HG02870 (cell line): ENCODE measurements around the gene KIF2C.
"Not testable (repeated sequence)": the region's sequence is repeated elsewhere in the genome, so short reads cannot be mapped to it uniquely, and the experiment has no call there.

ENCODE experiments used
- ATAC-seq: cut with Tn5 transposase; IDR thresholded peaks from one replicate; pipeline ENCODE4 v1.9.1; 2021; ENCODE audit warnings: mild to moderate bottlenecking, moderate library complexity; ENCODE audit not compliant: unreplicated experiment

The KIF2C gene

DNA sequence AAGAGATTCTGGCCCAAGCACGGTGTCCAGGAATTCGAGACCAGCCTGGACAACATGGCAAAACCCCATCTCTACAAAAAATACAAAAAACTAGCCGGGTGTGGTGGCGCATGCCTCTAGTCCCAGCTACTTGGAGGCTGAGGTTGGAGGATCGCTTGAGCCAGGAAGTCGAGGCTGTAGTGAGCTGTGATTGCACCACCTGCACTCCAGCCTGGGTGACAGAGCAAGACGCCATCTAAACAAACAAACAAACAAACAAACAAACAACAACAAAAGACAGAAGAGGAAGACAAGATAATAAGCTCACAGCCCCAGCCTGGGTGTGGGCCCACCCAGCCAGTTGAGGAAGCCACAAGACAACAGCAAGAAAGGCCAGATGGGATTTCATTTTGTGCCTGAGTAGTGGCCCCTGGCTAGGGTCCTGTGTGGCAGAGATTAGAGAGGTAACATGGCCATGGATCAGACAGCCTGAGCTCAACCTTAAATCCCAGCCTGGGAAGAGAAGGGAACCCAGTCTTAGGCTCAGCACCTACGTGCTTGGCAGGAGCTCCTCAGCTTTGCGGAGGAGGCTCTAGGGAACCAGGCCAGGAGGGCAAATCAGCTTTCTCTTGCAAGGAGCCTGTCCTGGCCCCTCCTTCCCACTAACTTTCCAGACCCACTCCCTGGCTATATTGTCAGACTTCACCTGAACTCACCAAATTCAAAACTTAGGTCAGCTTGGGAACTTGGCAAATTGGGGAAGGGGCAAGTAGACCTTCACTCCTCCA lies 53.3 kb downstream of the KIF2C start:
- ATAC-seq, result no peak

DNA sequence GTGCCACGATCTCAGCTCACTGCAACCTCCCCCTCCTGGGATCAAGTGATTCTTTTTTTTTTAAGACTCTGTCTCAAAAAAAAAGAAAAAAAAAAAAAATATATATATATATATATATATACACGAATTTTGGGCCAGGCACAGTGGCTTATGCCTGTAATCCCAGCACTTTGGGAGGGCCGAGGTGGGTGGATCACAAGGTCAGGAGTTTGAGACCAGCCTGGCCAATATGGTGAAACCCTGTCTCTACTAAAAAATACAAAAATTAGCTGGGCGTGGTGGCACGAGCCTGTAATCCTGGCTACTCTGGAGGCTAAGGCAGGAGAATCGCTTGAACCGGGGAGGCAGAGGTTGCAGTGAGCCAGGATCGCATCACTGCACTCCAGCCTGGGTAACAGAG lies 58.2 kb downstream of the KIF2C start:
- not testable (repeated sequence) for ATAC-seq

- no peak for ATAC-seq
Observed at GRCh38 chr1:44798481-44799365, 59.1 kb downstream of the KIF2C start.

GRCh38 chr1:44799770-44800584 lies 60.3 kb downstream of the KIF2C start, which contains the start of gene PLK3:
PLK3 (plus strand) TSS chr1:44800377; CDS start chr1:44800464, 87 bp downstream.
- peak; percentile 84 for ATAC-seq

DNA sequence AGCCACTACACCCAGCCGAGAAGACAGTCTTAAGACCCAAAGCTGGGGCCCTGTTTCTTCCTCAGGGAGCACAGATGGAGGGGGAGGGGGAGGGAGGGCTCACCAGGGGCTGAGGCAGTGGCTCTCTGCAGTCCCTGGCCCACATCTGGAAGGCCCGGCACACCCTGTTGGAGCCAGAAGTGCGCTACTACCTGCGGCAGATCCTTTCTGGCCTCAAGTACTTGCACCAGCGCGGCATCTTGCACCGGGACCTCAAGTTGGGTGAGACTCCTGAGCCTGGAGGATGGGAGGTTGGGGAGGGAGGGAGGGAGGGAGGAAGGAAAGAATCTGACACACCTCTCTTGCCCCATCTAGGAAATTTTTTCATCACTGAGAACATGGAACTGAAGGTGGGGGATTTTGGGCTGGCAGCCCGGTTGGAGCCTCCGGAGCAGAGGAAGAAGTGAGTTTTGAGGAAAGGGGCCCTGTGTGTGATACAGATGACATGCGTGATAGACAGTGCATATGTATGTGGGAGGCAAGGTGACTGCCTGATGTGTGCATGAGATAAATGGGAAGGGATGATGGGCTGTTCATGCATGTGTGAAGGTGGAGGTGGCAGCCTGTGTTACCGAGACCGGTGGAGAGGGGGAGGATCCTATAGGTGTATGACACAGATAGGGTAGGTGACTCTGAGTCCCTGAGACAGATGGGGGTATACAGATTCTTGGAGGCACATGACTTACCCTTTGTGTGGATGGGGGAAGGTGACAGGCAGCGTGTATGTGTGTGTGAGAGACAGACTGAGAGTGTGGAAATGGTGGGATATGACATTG lies 62.1 kb downstream of the KIF2C start:
- no peak for ATAC-seq

DNA sequence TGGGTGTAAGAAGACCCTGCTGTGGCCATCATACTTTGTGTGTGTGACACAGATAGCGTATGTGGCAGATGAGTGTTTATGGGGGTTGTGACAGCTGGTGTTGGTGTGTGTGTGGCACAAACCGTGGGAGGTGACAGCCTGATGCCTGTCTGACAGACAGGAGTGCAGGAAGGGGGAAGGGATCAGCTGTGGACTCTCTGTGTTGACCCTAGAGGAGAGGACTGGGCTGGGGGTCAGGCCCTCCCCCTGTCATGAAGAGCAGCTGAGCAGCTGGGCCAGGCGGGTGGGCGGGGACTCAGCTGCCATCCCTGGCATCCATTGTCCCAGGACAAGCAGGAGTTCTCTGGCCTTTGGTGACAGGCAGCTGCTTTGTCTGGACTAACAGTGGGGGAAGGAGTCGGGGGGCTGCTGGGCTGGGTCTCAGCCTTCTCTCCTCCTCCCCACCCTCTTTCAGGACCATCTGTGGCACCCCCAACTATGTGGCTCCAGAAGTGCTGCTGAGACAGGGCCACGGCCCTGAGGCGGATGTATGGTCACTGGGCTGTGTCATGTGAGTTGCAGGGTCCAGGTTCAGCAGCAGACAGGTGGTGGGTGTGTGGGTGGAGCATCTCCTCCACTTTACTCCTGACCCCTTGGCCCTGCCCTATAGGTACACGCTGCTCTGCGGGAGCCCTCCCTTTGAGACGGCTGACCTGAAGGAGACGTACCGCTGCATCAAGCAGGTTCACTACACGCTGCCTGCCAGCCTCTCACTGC lies 62.8 kb downstream of the KIF2C start:
- ATAC-seq, result no peak

- no peak for ATAC-seq
Observed at GRCh38 chr1:44803062-44803311, 63.4 kb downstream of the KIF2C start.

GRCh38 chr1:44803312-44804095 lies 63.9 kb downstream of the KIF2C start:
- no peak for ATAC-seq

DNA sequence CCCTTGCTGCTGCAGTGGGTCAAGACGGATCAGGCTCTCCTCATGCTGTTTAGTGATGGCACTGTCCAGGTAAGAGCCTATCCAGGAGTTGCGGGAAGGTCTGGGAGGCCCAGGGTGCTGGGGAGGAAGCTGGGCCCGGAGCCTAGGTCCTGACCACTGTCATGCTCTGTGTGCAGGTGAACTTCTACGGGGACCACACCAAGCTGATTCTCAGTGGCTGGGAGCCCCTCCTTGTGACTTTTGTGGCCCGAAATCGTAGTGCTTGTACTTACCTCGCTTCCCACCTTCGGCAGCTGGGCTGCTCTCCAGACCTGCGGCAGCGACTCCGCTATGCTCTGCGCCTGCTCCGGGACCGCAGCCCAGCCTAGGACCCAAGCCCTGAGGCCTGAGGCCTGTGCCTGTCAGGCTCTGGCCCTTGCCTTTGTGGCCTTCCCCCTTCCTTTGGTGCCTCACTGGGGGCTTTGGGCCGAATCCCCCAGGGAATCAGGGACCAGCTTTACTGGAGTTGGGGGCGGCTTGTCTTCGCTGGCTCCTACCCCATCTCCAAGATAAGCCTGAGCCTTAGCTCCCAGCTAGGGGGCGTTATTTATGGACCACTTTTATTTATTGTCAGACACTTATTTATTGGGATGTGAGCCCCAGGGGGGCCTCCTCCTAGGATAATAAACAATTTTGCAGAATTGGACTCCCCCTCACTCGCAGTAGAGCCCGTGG lies 65.8 kb downstream of the KIF2C start:
- ATAC-seq, result no peak

DNA sequence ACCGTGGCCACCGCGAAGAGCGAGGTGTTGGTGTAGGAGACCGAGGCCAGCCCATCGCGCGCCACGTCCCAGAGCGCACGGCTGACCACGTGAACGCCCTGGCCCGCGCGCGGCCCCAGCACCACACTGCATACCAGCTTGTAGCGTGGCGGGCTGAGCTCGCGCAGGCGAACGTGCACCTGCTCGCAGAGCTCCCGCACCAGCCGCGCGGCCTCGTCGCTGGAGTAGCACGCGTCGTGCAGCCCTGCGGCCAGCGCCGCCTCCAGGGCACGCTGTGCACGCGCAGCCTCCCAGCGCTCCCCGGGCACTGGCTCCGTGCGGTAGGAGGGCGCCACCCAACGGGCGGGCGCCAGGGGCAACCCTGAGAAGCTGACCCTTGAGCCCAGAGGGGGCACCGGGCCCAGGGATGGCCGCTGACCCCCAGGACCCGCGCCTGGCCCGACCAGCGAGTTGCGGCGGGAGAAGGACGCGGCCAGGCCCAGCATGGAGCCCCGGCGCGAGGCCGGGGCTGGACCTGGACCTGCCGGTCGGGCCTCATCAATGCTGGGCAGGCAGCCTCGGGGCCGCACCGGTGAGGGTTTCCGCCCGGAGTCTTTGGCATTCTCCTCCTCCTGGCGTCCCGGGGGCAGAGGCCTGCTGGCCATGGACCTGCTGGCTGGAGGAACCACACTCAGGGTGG lies 66.5 kb downstream of the KIF2C start:
- no peak for ATAC-seq

DNA sequence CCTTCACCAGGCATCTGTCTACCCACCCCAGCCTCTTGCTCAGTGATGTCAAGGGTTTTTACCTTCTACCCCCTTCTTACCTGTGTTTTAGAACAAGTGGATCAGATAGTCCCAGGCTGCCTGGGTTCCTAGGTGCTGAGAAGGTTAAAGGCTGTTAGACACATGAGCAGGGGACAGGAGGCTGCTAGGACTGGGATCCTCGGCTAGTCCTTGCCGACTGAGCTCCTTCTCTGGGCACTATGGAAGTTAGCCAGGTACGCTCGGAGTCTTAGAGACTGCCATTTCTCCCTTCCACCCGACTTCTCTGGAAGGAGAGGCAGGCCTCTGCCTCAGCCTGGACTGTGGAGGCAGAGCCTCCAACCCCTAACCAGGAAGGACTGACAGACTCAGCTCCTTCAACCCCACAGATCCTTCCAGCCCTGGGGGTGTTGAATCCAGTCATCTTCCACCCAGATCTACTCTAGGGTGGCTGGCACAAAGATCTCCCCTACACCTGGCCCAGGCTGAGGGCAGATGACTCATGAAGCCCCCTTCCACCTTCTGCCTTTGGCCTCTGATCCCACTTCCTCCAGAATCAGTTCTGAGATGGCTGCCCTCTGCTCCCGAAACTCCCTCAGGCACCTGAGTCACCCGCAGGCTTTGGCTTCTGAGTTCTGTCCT lies 67.2 kb downstream of the KIF2C start, which contains the start of gene DYNLT4:
Gene DYNLT4 (minus strand): TSS at position 648 of the 660 bp plus-strand sequence. CDS start 683 bp downstream, outside the sequence.
- no peak for ATAC-seq

- ATAC-seq, result no peak
Observed at GRCh38 chr1:44807364-44808062, 67.9 kb downstream of the KIF2C start.

DNA sequence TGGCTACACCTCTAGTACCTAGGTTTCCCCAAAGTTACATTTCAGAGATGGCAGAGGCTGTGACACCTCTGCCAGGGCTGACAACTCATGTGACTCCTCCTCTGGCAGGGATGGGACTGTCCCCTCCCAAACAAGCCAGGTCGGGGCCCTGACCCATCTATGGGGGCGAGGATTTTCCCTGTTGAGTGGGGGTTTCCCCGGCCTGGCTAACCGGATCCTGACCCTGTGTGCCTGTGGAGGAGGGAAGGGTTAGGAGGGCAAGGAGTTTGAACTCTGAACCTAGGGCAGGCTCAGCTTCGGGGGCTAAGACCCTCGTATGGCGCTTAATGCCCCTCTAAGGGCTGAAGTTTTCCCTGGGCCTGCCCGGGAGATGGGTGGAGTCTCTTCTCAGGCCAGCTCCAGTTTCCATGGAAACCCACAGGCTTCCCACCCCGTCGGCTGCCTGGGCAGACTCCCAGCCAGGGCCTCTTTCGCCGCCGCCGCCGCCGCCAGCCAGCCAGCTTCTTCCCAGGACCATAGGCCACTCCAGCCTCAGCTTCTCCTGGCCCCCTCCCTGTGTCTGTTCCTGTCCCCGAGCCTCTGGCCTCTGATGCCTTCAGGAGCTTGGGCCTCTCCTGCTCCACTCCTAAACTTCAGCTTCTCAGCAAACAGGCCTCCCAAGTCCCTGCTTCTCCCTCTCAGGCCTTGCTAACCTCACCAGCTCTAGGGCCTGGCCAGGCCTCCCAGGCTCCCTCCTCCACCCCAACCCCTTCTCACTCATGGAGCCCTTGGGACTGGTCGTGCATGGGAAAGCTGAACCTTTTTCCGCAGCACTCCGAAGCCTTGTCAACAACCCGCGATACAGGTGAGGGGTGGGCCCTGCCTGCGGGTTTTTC lies 68.7 kb downstream of the KIF2C start, which contains the start of gene BTBD19:
Gene BTBD19 (plus strand): TSS at position 461 of the 875 bp plus-strand sequence. CDS start 298 bp downstream, at position 759.
- no peak for ATAC-seq

GRCh38 chr1:44808938-44809917 lies 69.6 kb downstream of the KIF2C start:
- ATAC-seq, result peak; percentile 42
